Skin of body (tissue), 2 donors: ENCODE data around the gene FBXL16. TPM values are rescaled to one million over a fixed set of nuclear protein-coding genes. Genes with fewer than 3 reads are reported as not detected.
A peak's percentile ranks its signal among the peaks of the same experiment; 100 is the strongest.
"Not testable (repeated sequence)": the region's sequence is repeated elsewhere in the genome, so short reads cannot be mapped to it uniquely, and the experiment has no call there.

Experiments used
- DNase-seq: peaks from one replicate; lab custom pipeline; 2025; lab: John Stamatoyannopoulos, UW
- total RNA-seq: library from RNA; depleted of rRNA; stranded (reverse); fragments of >200 nt; gene quantifications from one replicate; pipeline ENCODE4 v1.2.3, GENCODE V29; 2014

Gene FBXL16
- total RNA-seq, 1 donor from 2014 or later, result 0.30 TPM

DNA sequence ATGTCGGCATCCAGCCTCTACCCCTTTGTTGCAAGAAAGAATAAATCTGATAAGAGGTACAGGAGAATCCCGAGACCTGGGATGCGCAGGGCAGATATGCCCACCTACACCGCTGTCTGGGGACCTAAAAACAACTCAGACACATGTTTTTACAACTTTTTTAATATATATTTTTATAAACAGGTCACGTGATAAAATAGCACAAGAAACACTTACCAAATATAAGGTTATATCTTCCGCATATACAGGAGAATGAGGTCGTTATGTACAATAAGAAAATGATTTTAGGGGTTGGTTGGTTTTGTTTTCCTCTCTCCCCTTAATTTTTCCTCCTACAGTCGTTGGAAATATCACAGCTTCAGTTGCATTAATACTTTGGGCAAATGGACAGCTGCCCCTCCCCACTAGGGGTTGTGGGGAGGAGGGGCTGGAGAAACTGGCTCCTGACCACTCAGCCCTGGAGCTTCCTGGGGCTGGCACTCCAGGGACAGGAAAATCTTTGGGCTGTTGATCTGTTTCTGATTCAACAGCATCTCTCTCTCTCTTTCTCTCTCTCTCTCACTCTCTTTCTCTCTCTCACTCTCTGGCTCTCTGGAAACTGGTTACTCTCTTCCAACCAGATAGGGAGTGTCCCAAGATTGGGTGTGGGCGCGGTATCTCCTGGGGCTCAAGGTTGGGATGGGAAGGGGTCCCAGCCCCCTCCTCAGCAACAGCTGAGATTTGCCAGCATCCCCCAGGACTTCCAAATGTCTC lies 13.1 kb downstream of the FBXL16 start:
- no peak for DNase-seq

DNA sequence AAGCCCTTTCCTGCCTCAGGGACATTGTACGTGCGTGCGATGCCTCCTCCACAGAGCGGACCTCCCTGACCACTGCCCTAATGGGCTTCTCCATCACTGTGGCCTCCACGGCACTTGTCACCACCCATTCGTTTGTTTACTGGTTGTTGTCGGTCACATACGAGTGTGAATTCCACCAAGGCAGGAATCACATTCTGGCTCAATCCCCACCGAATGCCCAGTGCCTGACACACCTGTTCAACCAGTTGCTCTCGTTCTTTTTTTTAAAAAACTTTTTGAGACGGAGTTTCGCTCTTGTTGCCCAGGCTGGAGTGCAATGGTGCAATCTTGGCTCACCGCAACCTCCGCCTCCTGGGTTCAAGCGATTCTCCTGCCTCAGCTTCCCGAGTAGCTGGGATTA lies 14.4 kb downstream of the FBXL16 start:
- DNase-seq, result not testable (repeated sequence)

DNA sequence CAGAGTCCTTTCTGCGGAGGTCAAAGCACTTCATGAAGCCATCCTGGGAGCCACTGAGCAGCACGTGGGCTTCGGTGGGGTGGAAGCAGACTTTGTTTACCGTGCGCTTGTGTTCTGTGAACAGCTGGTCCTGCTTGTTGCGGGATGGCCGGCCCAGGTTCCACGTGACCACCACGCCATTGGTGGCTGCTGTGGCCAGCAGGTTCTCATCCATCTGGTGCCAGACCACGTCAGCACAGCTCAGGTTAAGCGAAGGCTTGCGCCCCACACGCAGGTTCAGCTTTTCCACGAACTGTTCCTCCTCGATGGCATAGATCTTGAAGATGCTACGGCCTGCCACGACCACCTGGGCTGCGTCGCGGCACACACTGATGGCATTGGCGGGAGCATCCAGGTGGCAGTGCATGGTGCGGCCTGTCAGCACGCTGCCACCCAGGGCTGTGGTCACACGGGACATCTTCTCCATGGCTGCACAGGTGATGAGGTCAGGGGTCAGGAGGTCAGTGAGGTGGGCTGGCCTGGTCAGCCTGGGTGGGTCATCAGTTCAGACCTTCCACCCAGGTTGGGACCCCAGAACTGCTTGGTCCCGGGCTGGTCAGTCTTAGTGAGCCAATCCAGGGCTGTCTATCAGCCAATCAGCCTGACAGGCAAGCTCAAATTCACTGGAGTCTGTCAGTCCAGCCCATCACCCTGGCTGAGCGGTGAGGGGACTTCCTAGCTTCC lies 16.3 kb downstream of the FBXL16 start:
- DNase-seq, result no peak

DNA sequence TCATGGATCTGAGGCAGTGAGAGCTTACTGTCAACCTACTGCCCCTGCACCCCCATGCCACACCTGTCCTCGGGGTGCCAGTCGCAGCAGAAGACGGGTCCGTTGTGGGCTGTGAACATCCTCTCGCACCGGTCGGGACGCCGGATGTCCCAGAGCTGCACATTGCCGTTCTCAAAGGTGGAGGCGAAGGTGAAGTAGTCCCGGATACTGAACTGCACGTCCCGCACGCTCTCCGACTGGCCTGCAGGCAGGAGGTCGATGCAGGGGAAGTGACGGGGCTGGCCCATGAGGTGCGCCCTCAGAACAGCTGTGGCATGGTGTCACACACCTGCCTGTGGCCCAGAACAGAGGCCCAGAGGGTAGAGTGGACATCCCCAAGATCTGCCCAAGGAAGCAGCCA lies 18.1 kb downstream of the FBXL16 start:
- DNase-seq, result no peak

DNA sequence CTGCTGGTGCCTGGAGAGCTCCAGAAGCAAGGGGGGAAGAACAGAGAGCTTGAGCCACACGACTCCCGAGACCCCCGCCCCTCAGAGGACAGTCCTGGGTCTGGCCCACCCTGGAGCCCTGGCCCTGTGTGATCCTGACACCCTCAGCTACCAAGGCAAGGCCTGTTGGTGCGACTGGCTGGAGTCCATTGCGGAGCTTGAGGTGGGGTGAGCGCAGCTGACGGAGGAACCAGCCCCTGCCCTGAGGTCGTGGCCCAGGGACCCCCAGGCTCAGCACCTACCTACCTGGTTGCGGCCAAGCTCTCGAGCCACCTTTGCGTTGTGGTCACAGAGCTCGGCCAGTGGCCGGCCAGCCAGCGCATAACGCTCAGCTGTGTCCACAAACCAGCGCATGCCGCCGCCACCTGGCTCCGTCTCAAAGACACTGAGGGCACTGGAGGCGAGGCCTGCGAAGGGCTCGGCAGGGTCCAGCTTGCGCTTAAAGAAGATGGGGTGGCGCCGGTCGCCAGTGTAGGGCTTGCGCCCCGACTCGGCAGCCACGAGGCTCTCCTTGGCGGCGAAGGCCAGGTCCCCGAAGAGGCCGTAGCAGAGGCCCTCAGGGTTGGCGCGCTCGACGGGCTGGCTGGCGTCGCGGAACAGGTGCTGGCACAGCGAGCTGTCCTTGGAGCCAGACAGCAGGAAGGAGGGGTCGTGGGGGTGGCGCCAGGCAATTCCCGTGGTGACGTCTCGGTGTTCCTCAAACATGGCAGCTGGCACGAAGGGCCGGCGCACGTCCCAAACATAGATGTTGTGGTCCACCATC lies 18.9 kb downstream of the FBXL16 start:
- DNase-seq, result no peak

DNA sequence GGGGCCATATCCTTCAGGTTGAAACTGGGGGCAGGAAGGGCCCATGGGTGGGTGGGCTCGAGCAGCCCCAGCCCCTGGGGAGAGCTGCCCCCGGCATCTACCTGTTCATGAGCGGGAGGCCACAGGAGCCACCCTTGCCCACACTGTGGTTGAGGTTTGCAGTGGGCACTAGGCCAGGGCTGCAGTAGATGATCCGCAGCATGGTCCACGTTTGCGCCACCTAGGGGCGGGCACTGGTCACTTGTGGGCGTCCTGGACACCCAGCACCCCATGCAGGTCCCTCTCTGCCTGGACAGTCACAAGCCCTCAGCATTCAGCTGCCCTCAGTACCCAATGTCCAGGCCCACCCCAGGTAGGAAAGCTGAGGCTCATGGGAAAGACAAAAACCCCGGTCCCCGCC lies 19.6 kb downstream of the FBXL16 start:
- no peak for DNase-seq

DNA sequence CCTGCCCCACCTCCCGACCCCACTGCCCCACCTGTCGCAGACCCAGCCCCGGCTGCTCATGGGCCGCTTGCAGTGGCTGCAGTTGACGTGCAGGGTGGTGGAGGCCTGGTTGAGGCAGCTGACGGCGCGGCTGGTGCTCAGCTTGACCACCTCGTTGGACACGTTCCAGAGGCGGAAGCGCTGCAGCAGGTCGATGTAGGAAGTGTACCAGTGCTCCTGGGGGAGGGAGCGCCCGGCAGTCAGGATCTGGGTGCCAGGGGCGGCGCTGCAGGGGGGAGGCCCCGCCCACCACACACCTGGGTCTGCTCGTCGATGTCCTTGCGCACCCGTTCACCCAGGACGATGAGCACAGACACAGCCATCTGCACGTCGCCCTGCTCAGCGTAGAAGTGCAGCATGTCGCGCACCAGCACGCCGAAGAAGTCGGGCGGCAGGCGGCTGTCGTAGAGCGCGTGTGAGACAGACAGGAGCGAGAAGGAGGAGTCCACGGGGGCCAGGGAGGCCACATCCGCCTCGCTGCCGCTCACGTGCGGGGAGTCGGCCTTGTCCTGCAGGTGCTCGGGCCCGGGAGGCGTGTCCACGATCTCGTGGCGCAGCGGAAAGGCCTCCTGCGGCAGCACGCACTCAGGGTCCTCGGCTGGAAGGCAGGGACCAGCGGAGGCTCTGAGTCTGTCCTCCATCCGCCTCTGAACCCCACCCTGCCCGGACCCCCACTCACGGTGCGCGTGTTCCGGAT lies 20.5 kb downstream of the FBXL16 start:
- DNase-seq, result no peak

DNA sequence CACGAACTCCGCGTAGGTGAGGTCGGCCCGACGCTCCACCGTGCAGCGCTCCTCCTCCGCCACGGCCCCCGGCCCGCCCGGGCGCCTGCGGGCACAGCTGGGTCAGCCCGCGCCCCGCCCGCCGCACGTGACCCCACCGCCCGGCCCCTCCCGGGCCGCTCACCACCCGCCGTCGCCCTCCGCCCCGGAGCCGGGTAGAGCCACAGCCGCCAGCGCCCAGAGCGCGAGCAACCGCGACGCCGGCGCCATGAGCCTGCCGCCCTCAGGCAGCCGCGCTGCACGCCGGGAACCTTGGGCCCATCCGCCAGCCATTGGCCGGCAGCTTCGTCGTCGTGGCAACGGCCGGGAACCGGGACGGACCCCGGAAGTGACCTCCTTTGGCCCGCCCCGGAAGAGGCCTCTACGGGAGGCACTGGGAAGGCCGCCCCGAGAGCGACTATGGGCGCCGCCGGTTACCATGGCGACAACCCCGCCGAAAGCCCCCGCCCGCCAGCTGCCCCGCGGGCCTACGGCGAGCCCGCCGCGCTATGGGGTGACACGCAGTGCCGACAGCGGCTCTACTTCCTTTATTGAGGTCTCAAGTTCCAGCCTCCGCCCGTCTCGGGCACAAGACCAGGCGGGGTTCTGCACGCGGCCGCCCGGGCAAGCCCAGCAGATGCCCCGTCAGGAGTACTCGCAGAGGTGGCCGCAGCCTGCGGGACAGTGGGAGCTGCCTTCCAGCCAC lies 21.4 kb downstream of the FBXL16 start, which contains the start of gene JMJD8:
JMJD8 (minus strand) TSS at position 264 of the 724 bp plus-strand sequence; CDS start at position 249, 15 bp downstream.
- DNase-seq, result peak; percentile 93

DNA sequence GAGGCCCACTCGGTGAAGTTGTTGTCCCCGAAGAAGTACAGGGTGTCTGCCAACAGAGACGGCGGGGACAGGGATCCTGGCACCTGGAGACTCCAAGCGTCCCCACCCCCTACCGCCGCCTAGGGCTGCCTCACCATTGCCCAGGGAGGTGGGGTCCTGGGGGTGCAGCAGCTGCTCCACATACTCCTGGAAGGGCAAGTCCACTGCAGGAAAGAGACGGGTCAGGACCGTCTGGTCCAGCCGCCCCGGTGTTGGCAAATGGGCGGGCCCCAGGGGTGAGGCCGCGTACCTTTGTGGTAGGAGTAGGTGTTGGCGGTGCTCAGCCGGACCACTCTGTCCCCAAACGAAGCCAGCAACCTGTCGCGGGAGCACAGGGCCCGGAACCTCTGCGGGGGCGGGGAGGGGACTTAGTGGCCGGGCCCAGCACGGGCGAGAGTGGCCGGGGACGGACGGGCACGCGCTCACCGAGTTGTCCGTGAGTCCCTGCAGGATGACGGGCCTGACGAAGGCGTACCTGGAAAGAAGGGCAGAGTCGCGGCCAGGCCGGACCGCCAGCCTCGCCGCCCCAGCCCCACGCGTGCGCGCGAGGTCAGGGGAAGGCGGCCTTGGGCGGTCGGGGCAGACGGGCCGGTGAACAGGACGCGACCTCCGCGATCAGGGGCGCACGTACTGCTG lies 22.1 kb downstream of the FBXL16 start:
- DNase-seq, result no peak

DNA sequence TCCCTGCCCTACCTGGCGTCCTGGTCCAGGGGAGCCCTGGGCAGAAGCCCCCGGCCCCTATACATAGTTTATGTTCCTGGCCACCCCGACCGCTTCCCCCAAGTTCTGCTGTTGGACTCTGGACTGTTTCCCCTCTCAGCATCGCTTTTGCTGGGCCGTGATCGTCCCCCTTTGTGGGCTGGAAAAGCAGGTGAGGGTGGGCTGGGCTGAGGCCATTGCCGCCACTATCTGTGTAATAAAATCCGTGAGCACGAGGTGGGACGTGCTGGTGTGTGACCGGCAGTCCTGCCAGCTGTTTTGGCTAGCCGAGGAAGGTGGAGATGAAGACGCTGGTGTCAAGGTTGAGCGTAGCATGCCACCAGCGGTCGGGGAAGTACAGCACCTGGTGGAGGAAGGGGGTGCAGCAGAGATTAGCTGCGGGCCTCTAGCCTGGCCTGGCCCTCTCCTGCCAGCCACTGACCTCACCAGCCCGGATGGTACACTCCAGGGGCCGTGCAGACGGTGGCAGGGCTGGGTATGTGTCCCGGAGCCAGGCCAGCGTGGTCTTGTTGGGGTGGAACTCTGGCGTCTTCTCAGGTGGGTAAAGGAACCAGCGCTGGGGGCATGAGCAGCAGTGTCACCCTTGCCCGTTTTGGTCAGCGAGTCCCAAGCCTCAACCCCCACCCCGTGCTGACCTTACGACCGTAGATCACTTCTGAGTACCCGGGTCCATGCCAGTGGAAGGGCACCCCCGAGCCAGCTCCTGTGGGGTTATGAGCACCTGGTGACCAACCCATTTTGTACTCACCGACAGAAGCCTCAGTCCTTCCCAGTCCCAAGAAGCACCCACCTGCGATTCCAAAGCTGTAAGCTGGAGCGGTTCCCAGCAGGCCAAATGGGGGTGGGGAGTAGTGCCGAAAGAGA lies 22.9 kb downstream of the FBXL16 start:
- no peak for DNase-seq

DNA sequence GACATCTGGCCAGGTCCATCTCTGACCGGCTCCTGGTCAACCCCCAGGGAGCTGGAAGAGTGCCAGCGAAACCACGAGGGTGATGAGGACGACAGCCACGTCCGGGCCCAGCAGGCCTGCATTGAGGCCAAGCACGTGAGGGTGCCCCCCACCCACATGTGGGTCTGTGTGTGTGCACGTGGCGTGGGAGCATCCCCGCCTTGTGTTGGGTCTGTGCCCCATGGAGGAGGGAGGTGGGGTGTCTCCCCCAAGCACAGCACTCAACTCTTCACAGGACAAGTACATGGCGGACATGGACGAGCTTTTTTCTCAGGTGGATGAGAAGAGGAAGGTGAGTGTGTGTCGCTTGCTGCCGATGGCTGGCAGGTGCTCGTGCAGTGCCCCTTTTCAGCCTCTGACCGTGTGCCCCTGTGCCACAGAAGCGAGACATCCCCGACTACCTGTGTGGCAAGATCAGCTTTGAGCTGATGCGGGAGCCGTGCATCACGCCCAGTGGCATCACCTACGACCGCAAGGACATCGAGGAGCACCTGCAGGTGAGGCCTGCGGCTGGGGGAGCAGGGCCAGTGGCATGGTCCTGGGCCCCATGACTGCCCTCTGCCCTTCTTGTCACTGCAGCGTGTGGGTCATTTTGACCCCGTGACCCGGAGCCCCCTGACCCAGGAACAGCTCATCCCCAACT lies 23.7 kb downstream of the FBXL16 start:
- no peak for DNase-seq

DNA sequence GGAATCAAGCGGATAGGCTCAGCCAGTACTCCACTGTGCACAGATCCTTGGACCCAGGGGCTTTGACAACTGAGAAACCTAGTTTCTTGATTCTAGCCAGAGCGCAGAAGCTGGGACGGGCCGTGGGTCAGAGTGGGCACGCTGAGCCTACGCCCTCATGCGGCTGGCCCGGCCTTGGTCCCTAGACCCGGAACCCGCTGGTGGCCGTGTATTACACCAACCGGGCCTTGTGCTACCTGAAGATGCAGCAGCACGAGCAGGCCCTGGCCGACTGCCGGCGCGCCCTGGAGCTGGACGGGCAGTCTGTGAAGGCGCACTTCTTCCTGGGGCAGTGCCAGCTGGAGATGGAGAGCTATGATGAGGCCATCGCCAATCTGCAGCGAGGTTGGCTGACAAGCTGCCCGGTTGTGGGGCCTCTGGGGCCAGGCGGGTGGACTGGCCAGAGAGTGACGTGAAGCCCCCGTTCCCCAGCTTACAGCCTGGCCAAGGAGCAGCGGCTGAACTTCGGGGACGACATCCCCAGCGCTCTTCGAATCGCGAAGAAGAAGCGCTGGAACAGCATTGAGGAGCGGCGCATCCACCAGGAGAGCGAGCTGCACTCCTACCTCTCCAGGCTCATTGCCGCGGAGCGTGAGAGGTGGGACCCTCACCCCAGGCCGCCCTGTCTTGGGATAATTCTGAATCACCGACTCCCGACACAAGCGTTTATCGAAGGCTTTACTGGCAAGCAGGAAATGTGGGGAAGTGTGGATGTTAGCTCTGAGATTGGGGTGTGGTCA lies 24.4 kb downstream of the FBXL16 start:
- no peak for DNase-seq

DNA sequence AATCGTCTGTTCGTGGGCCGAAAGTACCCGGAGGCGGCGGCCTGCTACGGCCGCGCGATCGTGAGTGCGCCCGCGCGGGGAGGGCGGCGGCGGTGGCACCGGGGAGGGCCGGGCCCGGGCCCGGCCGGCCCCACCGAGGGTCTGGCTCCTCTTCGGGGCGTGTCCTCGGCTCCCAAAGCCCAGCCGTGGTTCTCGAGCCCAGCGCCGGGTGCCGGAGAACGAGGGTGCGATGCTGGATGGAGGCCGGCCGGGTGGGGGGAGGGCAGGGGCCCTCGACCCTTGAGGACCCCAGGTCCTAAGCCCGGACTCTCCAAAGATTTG lies 25.0 kb downstream of the FBXL16 start:
- DNase-seq, result no peak

DNA sequence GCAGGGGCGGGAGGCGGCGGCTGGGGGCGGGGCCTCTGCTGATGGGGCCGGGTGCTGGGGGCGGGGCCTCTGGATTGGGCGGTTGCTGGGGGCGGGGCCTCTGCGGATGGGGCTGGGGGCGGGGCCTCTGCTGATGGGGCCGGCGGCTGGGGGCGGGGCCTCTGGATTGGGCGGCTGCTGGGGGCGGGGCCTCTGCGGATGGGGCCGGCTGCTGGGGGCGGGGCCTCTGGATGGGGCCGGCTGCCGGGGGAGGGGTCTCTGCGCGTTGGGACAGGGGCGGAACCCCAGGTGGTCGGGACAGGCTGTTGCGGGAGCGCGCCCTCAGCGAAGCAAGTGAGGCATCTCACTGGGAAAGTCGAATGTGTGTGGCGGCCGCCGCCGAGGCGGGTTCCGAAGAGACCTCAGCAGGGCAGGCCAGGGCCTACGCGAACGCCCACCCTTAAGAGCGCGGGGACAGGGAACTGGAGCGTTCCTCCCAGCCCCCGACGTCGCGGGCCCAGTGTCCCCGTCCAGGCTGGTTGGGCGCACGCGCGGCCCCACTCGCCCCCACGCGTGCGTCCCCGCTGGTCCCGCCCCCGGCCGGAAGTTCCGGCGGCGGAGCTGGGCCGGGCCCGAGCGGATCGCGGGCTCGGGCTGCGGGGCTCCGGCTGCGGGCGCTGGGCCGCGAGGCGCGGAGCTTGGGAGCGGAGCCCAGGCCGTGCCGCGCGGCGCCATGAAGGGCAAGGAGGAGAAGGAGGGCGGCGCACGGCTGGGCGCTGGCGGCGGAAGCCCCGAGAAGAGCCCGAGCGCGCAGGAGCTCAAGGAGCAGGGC lies 25.6 kb downstream of the FBXL16 start, which contains the start of gene STUB1:
STUB1 (plus strand) TSS at position 597 of the 811 bp plus-strand sequence; CDS start at position 713, 116 bp downstream.
- DNase-seq, result peak; percentile 84

DNA sequence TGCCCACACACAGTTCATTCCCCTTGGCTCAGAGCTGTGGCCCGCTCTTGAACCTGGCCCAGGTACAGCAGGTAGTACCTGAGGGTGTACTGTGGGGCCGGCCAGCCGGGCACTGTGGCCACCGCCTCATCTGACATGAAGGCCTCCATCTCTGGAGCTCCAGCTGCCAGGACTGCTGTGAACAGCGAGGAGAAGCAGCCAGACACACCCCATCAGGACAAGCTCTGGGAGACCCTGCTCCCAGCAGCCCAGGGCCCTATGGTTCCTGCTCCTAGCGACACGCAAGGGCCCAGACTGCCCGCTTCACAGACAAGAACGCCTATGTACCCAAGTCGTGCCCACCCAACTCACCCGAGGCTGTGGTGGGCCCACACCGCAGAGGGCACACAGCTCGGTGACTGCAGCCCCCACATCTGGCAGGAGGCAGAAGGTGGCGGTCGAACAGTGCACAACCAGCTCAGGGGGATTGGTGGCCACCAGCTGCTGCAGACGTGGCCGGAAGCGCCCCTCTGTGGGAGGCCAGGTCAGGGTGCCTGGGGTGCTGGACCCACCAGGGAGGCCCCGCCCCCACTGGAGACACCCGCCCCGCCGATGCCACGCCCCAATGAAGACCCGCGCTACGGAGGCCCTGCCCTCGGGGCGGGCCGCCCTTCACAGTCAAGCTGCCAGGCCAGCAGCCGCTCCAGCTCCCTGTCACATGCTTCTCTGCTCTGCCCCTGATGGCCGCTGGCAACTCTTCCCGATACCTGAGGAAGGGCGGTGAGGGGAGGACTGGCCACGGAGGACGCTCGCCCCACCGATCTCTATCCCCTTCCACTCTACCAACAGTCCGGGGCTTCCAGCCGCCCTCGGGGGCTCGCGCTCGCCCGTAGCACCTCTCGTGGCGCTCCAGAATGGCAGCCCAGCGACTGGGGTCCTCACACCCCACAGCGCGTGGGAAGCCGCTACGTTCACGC lies 26.5 kb downstream of the FBXL16 start:
- peak; percentile 65 for DNase-seq
